Activated T-helper 1 cell treated with Interleukin-2 at 50 U/mL for 16 hours (primary cell): ENCODE data around the gene IKBKE.

Experiments
- DNase-seq: peaks from one replicate; pipeline ENCODE4 v3.0.0-alpha.2; 2020; ENCODE audit warnings: low read depth

Gene IKBKE

DNA sequence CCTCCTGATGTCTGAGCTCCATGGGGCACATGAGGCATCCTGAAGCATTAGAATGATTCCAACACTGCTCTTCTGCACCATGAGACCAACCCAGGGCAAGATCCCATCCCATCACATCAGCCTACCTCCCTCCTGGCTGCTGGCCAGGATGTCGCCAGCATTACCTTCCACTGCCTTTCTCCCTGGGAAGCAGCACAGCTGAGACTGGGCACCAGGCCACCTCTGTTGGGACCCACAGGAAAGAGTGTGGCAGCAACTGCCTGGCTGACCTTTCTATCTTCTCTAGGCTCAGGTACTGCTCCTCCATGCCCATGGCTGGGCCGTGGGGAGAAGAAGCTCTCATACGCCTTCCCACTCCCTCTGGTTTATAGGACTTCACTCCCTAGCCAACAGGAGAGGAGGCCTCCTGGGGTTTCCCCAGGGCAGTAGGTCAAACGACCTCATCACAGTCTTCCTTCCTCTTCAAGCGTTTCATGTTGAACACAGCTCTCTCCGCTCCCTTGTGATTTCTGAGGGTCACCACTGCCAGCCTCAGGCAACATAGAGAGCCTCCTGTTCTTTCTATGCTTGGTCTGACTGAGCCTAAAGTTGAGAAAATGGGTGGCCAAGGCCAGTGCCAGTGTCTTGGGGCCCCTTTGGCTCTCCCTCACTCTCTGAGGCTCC is 26.0 kb downstream of the IKBKE start:
- DNase-seq, result no peak

GRCh38 chr1:206497363-206497762 is 27.1 kb downstream of the IKBKE start:
- DNase-seq, result no peak

DNA sequence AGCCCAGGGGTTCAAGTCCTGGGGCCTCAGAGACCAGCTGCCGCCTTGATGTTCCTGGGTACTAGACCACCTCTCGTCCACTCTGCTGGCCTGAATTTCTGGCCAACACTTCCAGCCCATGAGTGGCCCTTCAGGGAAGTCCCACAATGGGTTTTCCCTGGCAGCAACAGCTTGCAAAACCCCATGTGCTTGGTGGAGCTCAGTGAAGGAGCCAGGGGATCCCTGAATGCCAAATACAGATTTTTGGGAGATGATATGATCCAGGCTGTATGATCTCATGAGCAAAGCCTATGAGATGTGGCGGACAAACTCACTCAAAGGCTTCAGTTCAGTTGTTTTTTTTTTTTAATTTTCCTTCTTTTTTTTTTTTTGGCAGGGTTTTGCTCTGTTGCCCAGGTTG is 27.5 kb downstream of the IKBKE start:
- DNase-seq, result no peak

DNA sequence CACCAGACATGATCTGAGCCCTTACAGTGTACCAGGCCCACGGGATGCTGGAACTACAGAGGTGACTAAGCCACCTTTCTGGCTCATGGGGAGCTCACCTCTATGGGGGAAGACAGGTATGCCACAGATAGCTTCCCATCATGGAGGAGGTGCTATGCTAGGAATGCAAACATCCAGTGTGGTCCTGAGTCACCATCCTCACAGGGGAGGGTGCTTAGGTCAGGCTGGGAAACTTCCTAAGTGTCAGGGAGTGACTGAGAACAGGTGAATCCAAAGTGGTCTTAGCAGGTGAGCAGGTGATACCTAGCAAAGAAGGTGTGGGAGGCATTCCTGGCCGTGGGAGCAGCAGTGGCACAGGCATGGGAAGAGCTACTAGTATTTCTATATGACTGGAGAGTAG is 28.4 kb downstream of the IKBKE start:
- DNase-seq, result no peak

GRCh38 chr1:206500046-206500445 is 29.8 kb downstream of the IKBKE start:
- no peak for DNase-seq

DNA sequence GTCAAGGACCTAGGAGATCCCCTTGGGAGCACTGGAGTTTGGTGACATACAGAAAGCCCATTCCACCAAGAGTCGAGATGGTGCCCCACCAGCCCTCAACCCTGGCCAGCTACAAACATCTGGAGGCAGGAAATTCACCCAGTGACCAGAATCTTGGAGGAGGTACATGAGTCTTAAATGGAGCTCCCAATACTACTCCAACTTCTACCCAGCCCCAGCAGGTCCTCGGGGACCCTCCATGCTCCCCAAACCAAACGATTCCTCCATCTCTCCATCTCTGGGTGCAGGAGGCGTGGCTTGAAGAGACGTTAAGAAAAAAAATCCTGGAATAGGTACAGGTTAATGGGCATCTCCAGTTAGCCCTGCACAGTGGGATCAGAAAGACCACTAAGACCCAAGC is 31.6 kb downstream of the IKBKE start:
- no peak for DNase-seq

GRCh38 chr1:206502403-206502802 is 32.1 kb downstream of the IKBKE start:
- DNase-seq, result no peak

DNA sequence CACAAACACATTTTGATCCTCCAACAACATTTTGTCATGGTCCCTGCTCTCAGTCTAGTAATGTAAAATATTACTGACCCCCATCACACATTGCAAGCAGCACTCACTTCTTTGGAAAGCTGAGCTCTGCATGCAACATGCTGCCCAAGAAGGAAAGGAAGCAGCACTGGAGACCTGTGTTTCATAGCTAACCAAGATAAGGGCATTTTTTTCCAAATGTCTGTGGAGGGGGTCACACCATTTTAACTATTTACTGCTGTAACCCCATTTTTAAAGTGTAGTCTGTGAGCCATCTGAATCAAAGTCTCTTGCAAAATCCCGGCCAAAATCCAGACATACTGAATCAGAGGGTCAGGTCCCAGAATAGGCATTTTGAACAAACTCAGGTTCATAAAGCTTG is 32.5 kb downstream of the IKBKE start:
- DNase-seq, result no peak

DNA sequence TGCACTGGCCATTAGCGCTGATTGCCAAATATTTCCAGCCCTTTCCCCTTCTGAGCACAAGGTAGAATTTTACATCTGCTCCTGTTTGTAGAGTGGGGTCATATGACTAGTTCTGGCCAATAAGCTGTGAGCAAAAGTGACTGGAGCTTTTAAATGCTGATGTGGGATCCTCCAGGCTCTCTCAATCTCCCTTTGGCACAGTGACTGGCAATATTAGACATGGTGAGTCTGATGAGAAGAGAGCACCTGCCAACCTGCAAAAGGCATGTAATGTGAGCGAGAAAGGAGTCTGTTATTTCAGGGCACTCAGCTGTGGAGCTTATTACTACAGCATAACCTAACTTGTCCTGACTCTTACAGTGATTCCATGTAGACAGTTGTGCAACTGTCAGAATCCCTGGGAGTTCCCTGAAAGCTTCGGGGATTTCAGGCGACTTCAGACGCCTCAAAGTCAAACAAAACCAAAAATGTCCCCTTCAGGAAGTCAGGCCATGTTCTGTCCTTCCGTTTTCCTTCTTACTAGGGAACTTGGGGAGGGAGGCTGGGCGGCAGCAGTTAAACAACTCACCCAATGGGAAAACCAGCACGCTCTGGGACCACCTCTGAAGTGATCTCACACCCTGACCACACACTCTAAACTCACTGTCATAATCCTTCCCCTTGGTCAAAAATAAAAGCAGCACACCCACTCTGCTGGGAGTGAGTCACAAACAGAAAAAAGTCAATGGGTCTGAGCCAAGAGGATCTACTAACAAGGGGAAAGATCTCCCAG is 33.5 kb downstream of the IKBKE start:
- no peak for DNase-seq

- no peak for DNase-seq
These were observed 34.1 kb downstream of the IKBKE start for GRCh38 chr1:206504363-206504713.

GRCh38 chr1:206505702-206506355 is 35.6 kb downstream of the IKBKE start:
- no peak for DNase-seq

DNA sequence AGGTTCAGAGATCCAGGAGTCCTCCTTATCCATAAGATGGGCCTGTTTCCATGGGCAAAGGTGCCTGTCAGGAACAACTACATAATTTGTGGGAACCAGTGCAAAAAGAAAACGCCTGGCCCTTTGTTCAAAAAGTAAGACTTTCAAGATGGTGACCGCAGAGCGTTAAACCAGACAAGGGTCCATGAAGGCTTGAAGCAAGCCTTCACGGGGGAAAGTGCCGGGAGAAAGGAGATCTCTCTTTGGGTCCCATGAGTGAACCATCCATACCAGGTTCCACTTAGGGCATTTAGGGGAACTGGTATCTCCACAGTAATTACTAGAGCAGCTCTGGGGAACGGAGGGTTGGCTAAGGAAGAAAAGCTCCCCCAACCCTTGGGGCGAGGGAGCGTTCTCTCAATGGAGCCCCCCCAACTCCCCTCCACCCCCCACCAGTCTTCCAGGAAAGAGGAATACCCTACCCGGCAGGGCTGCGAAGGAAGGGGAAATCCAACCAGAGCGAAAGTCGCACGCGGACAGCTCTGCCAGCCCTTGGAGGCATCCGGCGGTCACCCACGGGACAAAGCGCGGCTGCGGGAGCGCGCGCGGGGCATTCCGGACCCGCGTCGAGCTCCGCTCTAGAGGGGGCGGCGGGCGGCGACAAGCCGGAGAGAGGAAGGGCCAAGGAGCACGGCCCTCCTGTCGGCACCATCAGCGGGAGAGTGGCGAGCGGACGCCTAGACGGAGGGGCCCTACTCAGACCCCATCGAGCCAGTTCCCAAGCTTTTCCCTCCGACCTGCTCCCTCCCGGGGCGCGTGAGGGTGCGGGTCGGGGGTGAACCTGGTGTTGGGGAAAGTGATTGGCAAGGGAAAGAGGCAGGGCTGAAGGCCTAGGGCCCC is 36.4 kb downstream of the IKBKE start:
- no peak for DNase-seq

GRCh38 chr1:206507284-206508129 is 37.2 kb downstream of the IKBKE start, which contains the start of gene RASSF5:
RASSF5 (plus strand) TSS chr1:206507531; CDS start chr1:206507603, 72 bp downstream.
- peak; percentile 68 for DNase-seq

DNA sequence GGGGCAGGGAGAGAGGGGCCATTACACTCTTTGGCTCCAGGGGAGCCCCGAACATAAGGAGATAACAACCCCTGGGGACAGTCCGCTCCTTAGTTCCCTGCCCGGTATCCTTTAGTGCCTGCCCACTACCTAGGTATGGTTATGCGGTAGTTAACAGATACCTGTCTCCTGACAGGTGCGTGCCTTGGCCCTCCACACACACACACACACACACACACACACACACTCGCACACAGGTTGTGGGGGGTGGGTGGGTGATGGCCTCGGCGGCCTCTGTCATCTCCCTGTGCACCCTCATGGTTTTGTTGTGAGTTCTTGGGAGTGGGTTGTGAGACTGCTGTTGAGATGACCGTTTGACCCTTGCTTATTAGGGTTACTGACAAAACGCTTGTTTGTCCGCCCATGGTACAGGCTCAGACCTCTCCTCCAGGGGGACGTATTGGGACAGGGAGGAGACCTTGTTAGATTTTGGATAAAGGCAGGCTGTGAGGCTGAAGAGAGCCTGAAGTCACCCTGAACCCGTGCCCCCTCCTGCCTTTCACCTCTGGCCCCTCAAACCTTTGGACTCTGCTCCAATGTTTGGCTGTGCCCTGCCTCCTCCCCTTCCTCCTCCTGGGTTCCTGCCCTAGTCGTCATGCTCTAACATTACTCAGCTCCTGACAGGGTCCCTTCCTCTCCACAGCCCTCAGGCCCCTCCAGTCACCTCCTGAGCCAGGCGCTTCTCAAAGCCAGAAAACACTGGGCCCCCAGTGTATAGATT is 38.0 kb downstream of the IKBKE start:
- no peak for DNase-seq

DNA sequence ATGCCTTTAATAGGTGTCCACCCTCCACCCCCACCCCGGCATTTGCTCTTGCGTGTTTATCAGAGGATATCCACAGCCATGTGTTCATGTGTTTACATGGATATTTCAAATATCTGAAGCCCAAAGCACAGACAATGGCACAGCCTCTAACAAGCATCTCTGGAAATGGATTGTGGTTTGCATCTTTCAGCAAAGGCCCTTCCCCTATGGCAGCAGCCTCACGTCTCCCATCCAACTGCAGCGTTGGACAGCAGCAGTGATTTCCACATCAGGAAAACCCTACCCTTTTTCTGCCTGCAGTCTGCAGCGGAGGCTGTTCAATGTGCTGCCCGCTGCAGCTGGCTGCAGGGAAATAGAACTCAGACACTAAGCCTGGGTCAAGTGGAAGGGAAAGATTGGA is 38.7 kb downstream of the IKBKE start:
- no peak for DNase-seq

- no peak for DNase-seq
These were observed 39.5 kb downstream of the IKBKE start for GRCh38 chr1:206509612-206510257.

DNA sequence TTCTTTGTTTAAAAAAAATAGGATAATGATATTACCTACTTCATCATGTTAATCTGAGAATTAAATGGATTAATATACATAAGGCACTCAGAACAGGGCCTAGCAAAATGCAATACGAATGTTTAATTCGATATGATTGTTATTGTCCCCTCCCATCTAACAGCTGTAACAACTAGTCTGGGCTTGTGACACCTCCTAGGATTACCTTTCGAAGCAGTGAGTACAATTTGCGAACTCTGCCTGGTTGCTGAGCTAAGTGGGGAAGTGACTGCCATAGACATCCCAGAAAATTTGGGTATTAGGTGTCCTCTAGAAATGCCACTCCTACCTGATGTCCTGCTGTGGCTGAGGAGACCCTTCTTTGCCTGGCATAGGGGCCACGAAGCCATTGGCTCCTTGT is 40.1 kb downstream of the IKBKE start:
- no peak for DNase-seq

GRCh38 chr1:206511362-206512057 is 41.2 kb downstream of the IKBKE start:
- DNase-seq, result no peak

DNA sequence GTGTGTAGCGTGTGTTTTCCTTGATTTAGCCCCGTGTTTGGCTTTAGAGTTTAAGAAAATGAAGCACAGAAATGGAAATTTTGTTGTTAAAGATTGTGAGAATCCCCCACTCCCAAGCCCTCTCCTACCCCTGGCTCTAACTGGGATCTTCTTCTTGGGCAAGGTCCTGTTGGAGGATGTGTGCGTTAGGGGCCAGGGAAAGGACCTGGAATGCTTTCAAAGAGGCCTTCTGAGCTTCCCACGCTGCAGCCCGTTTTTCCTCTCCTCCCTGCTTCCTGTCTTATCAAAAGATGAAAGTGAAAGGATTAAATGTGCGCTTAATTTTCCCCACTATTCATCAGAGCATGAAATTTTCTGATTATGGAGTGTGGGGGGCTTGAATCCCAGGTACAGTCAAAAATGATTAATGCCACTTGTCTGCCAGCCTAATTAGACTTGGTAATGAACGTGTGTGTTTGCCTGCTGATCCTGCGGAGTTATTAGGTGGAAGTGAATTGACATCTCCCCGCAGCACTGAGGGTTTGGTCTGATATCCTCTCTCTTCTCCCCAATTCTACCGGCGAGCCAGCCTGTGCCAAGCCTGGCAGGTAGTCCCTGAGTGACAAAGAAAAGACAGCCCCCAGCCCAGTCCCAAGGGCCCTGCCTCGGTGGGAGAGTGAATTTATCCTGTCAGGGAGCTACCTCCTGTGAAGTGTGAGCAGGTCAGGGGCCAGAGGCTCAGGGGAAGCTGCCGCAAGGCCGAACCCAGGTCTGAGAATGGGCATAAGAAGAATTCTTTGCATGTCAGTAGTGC is 42.0 kb downstream of the IKBKE start:
- DNase-seq, result no peak
